Trophoblast cell (in vitro differentiated cells and primary cell): ENCODE data around the gene ASPG.

Source experiments
- DNase-seq, 2 donors: peaks; one replicate each; pipeline ENCODE4 v3.0.0-alpha.2; 2016
- H2AFZ ChIP-seq: 2 replicates; pipeline ENCODE4 v1.6.1; 2013; ENCODE audit warnings: low read length, moderate library complexity, mild to moderate bottlenecking; ENCODE audit not compliant: insufficient read depth, poor library complexity
- H2AK5ac ChIP-seq: 2 replicates; pipeline ENCODE4 v1.6.1; 2013; ENCODE audit warnings: mild to moderate bottlenecking, low read length
- H2BK120ac ChIP-seq: 2 replicates; pipeline ENCODE4 v1.6.1; 2013; ENCODE audit warnings: low read length, mild to moderate bottlenecking, moderate library complexity; ENCODE audit not compliant: insufficient read depth, poor library complexity
- H2BK12ac ChIP-seq: 2 replicates; pipeline ENCODE4 v1.6.1; 2013; ENCODE audit warnings: mild to moderate bottlenecking, low read length, moderate library complexity
- H2BK5ac ChIP-seq: 2 replicates; pipeline ENCODE4 v1.6.1; 2013; ENCODE audit warnings: low read length, low read depth, moderate library complexity, mild to moderate bottlenecking; ENCODE audit not compliant: poor library complexity
- H3K14ac ChIP-seq: 2 replicates; pipeline ENCODE4 v1.6.1; 2013; ENCODE audit warnings: mild to moderate bottlenecking, low read length
- H3K18ac ChIP-seq: 2 replicates; pipeline ENCODE4 v1.6.1; 2013; ENCODE audit warnings: mild to moderate bottlenecking, low read length
- H3K23ac ChIP-seq: 2 replicates; pipeline ENCODE4 v1.6.1; 2013; ENCODE audit warnings: low read length
- H3K27ac ChIP-seq: 2 replicates; pipeline ENCODE4 v1.5.1; 2013; ENCODE audit warnings: low read depth, mild to moderate bottlenecking, inconsistent platforms, low read length, moderate library complexity
- H3K27me3 ChIP-seq: 2 replicates; pipeline ENCODE4 v1.6.1; 2013; ENCODE audit warnings: inconsistent platforms, mild to moderate bottlenecking, low read length, moderate library complexity; ENCODE audit not compliant: insufficient read depth
- H3K36me3 ChIP-seq, 2 experiments: 1 replicate in 1 of 2; 2 replicates in 1 of 2; pipeline ENCODE4 v1.6.1; 2013; ENCODE audit warnings: low read length in 2 of 2, mild to moderate bottlenecking in 2 of 2, moderate library complexity in 1 of 2; ENCODE audit not compliant: insufficient read depth in 2 of 2, control insufficient read depth in 1 of 2
- H3K4ac ChIP-seq: 2 replicates; pipeline ENCODE4 v1.6.1; 2013; ENCODE audit warnings: low read depth, mild to moderate bottlenecking, low read length, moderate library complexity
- H3K4me1 ChIP-seq, 2 experiments: 1 replicate in 1 of 2; 2 replicates in 1 of 2; pipeline ENCODE4 v1.6.1; 2013; ENCODE audit warnings: low read length in 2 of 2, mild to moderate bottlenecking in 2 of 2, moderate library complexity in 1 of 2; ENCODE audit not compliant: insufficient read depth in 2 of 2, control insufficient read depth in 1 of 2
- H3K4me2 ChIP-seq: 2 replicates; pipeline ENCODE4 v1.6.1; 2013; ENCODE audit warnings: inconsistent platforms, mild to moderate bottlenecking, low read length, moderate library complexity
- H3K4me3 ChIP-seq: 2 replicates; pipeline ENCODE4 v1.5.1; 2013; ENCODE audit warnings: mild to moderate bottlenecking, low read depth, low read length, inconsistent platforms
- H3K79me1 ChIP-seq: one replicate; pipeline ENCODE4 v1.6.1; 2013; ENCODE audit warnings: low read length
- H3K79me2 ChIP-seq: 2 replicates; pipeline ENCODE4 v1.6.1; 2013; ENCODE audit warnings: low read length, mild to moderate bottlenecking; ENCODE audit not compliant: control insufficient read depth, insufficient read depth, poor library complexity
- H3K9ac ChIP-seq: 2 replicates; pipeline ENCODE4 v1.6.1; 2013; ENCODE audit warnings: mild to moderate bottlenecking, low read length
- H3K9me3 ChIP-seq: 2 replicates; pipeline ENCODE4 v1.6.1; 2013; ENCODE audit warnings: low read depth, mild to moderate bottlenecking, control low read depth, inconsistent platforms, low read length; ENCODE audit not compliant: insufficient read depth
- H4K12ac ChIP-seq: 2 replicates; pipeline ENCODE4 v1.6.1; 2013; ENCODE audit warnings: low read depth, mild to moderate bottlenecking, low read length, moderate library complexity
- H4K8ac ChIP-seq: 2 replicates; pipeline ENCODE4 v1.6.1; 2013; ENCODE audit warnings: low read depth, mild to moderate bottlenecking, low read length, moderate library complexity
- H4K91ac ChIP-seq: one replicate; pipeline ENCODE4 v1.6.1; 2013; ENCODE audit warnings: low read depth, mild to moderate bottlenecking, low read length, moderate library complexity
- WGBS: extraction: QIAGEN DNeasy Blood & Tissue Kit; methylation state at CpG from one replicate; pipeline ENCODE4 v1.1.7; 2013; ENCODE audit warnings: missing lambda C conversion rate; ENCODE audit not compliant: insufficient read length, insufficient coverage; ENCODE audit errors: extremely low coverage; 5-methylcytosine and 5-hydroxymethylcytosine counted together

The ASPG gene

GRCh38 chr14:104107611-104108569, 22.4 kb downstream of the ASPG start:
- H3K27ac ChIP-seq = no peak overlapping the region
- no peak overlapping the region for H4K8ac ChIP-seq
- no peak overlapping the region for H2AFZ ChIP-seq
- H3K4me2 ChIP-seq = no peak overlapping the region
- H4K91ac ChIP-seq = no peak overlapping the region
- no peak overlapping the region for H3K14ac ChIP-seq
- H3K4me3 ChIP-seq = no peak overlapping the region
- H3K36me3 ChIP-seq = no peaks in the 10 kb centered on the region
- H3K9me3 ChIP-seq = no peaks in the 10 kb centered on the region
- DNase-seq = peak in 1 of 2 donors; percentile 9
- H2BK5ac ChIP-seq = no peak overlapping the region
- H2AK5ac ChIP-seq = no peak overlapping the region
- H3K79me2 ChIP-seq = no peaks in the 10 kb centered on the region
- no peak overlapping the region for H2BK12ac ChIP-seq
- H3K9ac ChIP-seq = no peak overlapping the region
- no peak overlapping the region for H2BK120ac ChIP-seq
- no peak overlapping the region for H3K18ac ChIP-seq
- H3K4ac ChIP-seq = no peak overlapping the region
- peaks cover 5 to 6% of the 10 kb centered on the region in 2 experiments for H3K4me1 ChIP-seq
- H3K27me3 ChIP-seq = no peaks in the 10 kb centered on the region
- H3K23ac ChIP-seq = no peak overlapping the region
- WGBS = no CpG with 5 or more reads among the region's 32 CpGs
- no peak overlapping the region for H4K12ac ChIP-seq
- H3K79me1 ChIP-seq = no peaks in the 10 kb centered on the region

DNA sequence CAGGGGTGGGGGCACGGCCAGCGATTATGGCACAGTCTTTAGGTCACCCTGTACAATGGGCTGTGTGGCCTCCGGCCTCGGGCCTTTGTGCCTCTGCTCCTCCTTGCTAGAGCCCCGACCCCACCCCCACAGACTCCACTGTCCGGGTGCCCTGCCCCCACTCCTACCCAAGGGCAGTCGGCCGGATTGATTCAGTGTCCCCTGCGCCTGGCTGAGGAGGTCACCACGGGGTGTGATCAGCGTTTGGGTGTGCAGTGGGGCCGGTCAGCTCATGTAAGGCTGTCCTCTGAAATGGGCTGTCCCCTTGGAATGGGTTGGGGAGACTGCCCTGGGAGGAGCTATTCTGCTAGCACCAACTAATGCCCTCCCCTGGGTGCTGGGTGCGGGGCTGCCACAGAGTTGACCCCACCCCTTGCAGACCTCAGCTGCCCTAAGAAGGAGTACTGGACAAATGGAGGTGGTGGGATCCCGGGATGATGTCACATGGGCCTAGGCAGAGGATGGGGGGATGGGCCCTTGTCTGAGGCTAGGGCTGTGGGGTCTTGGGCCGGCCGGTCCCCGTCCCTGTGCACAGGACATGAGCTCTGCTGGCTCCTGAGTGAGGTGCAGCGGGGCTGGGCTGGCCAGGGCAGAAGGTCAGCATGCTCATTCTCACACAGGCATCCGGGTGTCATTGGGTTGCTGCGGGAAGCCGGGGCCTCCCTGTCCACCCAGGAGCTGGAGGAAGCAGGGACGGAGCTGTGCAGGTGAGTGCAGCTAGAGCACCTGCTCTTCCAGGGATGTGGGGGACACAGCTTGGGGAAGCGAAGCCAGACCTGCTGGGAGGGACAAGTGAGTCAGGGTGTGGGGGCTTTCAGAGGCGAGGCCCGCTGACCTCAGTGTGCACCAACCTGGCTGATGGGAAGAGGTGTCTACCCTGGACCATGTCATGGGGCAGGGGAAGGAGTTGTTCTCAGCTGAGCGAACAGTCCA, 23.4 kb downstream of the ASPG start:
- H4K91ac ChIP-seq = no peak overlapping the region
- H3K4ac ChIP-seq = no peak overlapping the region
- no peak overlapping the region for H3K4me3 ChIP-seq
- no CpG with 5 or more reads among the region's 26 CpGs for WGBS
- H2BK5ac ChIP-seq = no peak overlapping the region
- no peak for DNase-seq
- H2BK120ac ChIP-seq = no peak overlapping the region
- H2BK12ac ChIP-seq = no peak overlapping the region
- no peak overlapping the region for H3K18ac ChIP-seq
- no peaks in the 10 kb centered on the region for H3K79me1 ChIP-seq
- no peaks in the 10 kb centered on the region for H3K36me3 ChIP-seq
- peaks cover 5 to 6% of the 10 kb centered on the region in 2 experiments for H3K4me1 ChIP-seq
- H2AFZ ChIP-seq = no peak overlapping the region
- no peak overlapping the region for H3K27ac ChIP-seq
- no peak overlapping the region for H3K9ac ChIP-seq
- no peak overlapping the region for H3K14ac ChIP-seq
- H4K8ac ChIP-seq = no peak overlapping the region
- H3K79me2 ChIP-seq = no peaks in the 10 kb centered on the region
- H4K12ac ChIP-seq = no peak overlapping the region
- H3K9me3 ChIP-seq = no peaks in the 10 kb centered on the region
- no peak overlapping the region for H2AK5ac ChIP-seq
- no peaks in the 10 kb centered on the region for H3K27me3 ChIP-seq
- H3K23ac ChIP-seq = no peak overlapping the region
- H3K4me2 ChIP-seq = no peak overlapping the region

DNA sequence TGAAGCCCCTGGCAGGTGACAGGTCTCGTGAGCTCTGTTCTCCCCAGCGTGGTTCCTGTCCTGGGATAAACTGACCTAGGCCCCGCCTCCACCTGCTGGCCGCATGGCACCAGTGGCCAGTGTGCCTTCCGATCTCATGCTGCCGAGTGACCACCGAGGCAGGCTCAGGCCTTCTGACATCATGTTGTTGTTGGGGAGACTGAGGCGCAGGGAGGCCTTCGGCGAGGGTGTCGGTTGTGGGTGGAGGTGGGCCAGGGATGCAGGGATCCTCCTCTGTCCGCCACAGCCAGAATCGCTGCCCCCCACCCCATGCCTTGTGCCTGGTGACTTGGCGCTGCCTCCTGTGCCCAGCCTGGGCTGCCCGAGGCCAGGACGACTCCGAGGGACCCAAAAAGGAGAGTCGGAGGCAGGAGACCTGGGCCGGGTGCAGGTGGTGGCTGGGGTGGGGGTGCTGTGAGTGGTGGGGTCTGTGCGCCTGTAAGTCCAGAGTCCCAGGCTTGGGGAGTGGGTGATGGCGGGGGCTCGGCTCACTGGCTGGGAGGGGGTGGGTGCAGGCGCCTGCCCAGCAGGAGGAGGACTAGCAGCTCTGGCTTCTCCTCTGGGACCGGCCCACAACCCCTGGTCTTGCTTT, 24.3 kb downstream of the ASPG start:
- no peak overlapping the region for H3K4me2 ChIP-seq
- H2AK5ac ChIP-seq = no peak overlapping the region
- peaks cover 5 to 6% of the 10 kb centered on the region in 2 experiments for H3K4me1 ChIP-seq
- no peak overlapping the region for H3K9ac ChIP-seq
- no peak overlapping the region for H3K4ac ChIP-seq
- no peak overlapping the region for H3K27ac ChIP-seq
- H3K23ac ChIP-seq = no peak overlapping the region
- H3K79me1 ChIP-seq = no peaks in the 10 kb centered on the region
- no peak overlapping the region for H4K12ac ChIP-seq
- no peak for DNase-seq
- H2BK12ac ChIP-seq = no peak overlapping the region
- H3K36me3 ChIP-seq = no peaks in the 10 kb centered on the region
- no peak overlapping the region for H3K4me3 ChIP-seq
- WGBS = no CpG with 5 or more reads among the region's 24 CpGs
- H3K79me2 ChIP-seq = no peaks in the 10 kb centered on the region
- H3K27me3 ChIP-seq = no peaks in the 10 kb centered on the region
- no peak overlapping the region for H2AFZ ChIP-seq
- no peak overlapping the region for H4K8ac ChIP-seq
- no peak overlapping the region for H2BK120ac ChIP-seq
- no peaks in the 10 kb centered on the region for H3K9me3 ChIP-seq
- no peak overlapping the region for H4K91ac ChIP-seq
- no peak overlapping the region for H3K14ac ChIP-seq
- no peak overlapping the region for H3K18ac ChIP-seq
- no peak overlapping the region for H2BK5ac ChIP-seq
